ENCODE results near the gene CNTN5. TPM values are rescaled to one million over a fixed set of nuclear protein-coding genes. Genes with fewer than 3 reads are reported as not detected.

CNTN5 gene
- total RNA-seq, 2 donors from 2014 or later, result 0.85 to 4.2 TPM

- ATAC-seq (ENCODE audit: insufficient number of reproducible peaks, low FRiP score, low read depth), result no peak
Measured at GRCh38 chr11:99881610-99882009, 860.9 kb downstream of the CNTN5 start.

GRCh38 chr11:99884750-99885149 is 864.0 kb downstream of the CNTN5 start:
- no peak for ATAC-seq (ENCODE audit: insufficient number of reproducible peaks, low FRiP score, low read depth)

More at GRCh38 chr11:99881610-99882009, 860.9 kb downstream of the CNTN5 start:
- Histone ChIP-seq H3K4me3 (no peak overlapping the region), H3K27ac (no peak overlapping the region), H3K27me3 (replicated peaks; ENCODE audit: insufficient read depth) (no peaks in the 10 kb centered on the region), H3K4me1 (ENCODE audit: control insufficient read depth in 1 of 2, low read depth in 2 of 2) (no peaks in the 10 kb centered on the region), H3K36me3 (no peaks in the 10 kb centered on the region), H3K9me3 (no peaks in the 10 kb centered on the region)
- DNase-seq (ENCODE audit: low spot score), result no peak
- TF ChIP-seq, protein P1, sequence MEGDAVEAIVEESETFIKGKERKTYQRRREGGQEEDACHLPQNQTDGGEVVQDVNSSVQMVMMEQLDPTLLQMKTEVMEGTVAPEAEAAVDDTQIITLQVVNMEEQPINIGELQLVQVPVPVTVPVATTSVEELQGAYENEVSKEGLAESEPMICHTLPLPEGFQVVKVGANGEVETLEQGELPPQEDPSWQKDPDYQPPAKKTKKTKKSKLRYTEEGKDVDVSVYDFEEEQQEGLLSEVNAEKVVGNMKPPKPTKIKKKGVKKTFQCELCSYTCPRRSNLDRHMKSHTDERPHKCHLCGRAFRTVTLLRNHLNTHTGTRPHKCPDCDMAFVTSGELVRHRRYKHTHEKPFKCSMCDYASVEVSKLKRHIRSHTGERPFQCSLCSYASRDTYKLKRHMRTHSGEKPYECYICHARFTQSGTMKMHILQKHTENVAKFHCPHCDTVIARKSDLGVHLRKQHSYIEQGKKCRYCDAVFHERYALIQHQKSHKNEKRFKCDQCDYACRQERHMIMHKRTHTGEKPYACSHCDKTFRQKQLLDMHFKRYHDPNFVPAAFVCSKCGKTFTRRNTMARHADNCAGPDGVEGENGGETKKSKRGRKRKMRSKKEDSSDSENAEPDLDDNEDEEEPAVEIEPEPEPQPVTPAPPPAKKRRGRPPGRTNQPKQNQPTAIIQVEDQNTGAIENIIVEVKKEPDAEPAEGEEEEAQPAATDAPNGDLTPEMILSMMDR (IDR thresholded peaks at IDR 0.05), result no peak

GRCh38 chr11:99887481-99887880 is 866.7 kb downstream of the CNTN5 start:
- TF ChIP-seq, protein P1 (IDR thresholded peaks at IDR 0.05), result no peak
- H3K4me1 ChIP-seq (ENCODE audit: control insufficient read depth in 1 of 2, low read depth in 2 of 2), result no peaks in the 10 kb centered on the region
- no peak overlapping the region for H3K27ac ChIP-seq
- DNase-seq (ENCODE audit: low spot score) (no peak), ATAC-seq (ENCODE audit: insufficient number of reproducible peaks, low FRiP score, low read depth) (no peak)
- no peaks in the 10 kb centered on the region for H3K9me3 ChIP-seq
- H3K36me3 ChIP-seq, result no peaks in the 10 kb centered on the region
- H3K4me3 ChIP-seq, result no peak overlapping the region
- no peaks in the 10 kb centered on the region for H3K27me3 ChIP-seq (replicated peaks; ENCODE audit: insufficient read depth)

More at GRCh38 chr11:99884750-99885149, 864.0 kb downstream of the CNTN5 start:
- TF ChIP-seq, protein P1 (IDR thresholded peaks at IDR 0.05), result no peak
- no peak for DNase-seq (ENCODE audit: low spot score)
- Histone ChIP-seq H3K4me3 (no peak overlapping the region), H3K27ac (no peak overlapping the region), H3K9me3 (no peaks in the 10 kb centered on the region), H3K4me1 (ENCODE audit: control insufficient read depth in 1 of 2, low read depth in 2 of 2) (no peaks in the 10 kb centered on the region), H3K36me3 (no peaks in the 10 kb centered on the region), H3K27me3 (replicated peaks; ENCODE audit: insufficient read depth) (no peaks in the 10 kb centered on the region)

GRCh38 chr11:99893811-99894210 is 873.1 kb downstream of the CNTN5 start:
- TF ChIP-seq, protein P1 (IDR thresholded peaks at IDR 0.05), result no peak
- ATAC-seq (ENCODE audit: insufficient number of reproducible peaks, low FRiP score, low read depth) (no peak), DNase-seq (ENCODE audit: low spot score) (no peak)
- Histone ChIP-seq H3K4me1 (ENCODE audit: control insufficient read depth in 1 of 2, low read depth in 2 of 2) (no peaks in the 10 kb centered on the region), H3K4me3 (no peak overlapping the region), H3K27ac (no peak overlapping the region), H3K36me3 (no peaks in the 10 kb centered on the region), H3K27me3 (replicated peaks; ENCODE audit: insufficient read depth) (no peaks in the 10 kb centered on the region), H3K9me3 (peaks cover 3% of the 10 kb centered on the region)

DNA sequence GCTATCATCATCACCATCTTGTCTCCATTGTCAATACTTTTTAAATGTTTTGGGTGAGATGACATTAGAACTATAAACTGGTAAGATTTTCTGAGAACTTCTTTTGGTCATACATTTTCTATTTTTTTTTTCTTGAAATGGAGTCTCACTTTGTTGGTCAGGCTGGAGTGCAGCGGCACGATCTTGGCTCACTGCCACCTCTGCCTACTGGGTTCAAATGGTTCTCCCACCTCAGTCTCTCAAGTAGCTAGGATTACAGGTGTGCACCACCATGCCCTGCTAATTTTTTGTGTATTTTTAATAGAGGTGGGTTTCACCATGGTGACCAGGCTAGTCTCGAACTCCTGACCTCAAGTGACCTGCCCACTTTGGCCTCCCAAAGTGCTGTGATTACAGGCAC is 880.4 kb downstream of the CNTN5 start:
- ATAC-seq (ENCODE audit: insufficient number of reproducible peaks, low FRiP score, low read depth), result no peak
- TF ChIP-seq, protein P1 (IDR thresholded peaks at IDR 0.05), result no peak

More for the DNA sequence above, 880.4 kb downstream of the CNTN5 start:
- Histone ChIP-seq H3K27me3 (replicated peaks; ENCODE audit: insufficient read depth) (no peaks in the 10 kb centered on the region), H3K9me3 (peaks cover 3% of the 10 kb centered on the region), H3K27ac (no peak overlapping the region), H3K4me1 (ENCODE audit: control insufficient read depth in 1 of 2, low read depth in 2 of 2) (no peaks in the 10 kb centered on the region), H3K36me3 (no peaks in the 10 kb centered on the region), H3K4me3 (no peak overlapping the region)
- no peak for DNase-seq (ENCODE audit: low spot score)

Measured in thoracic aorta (tissue), 2 donors.